Lower lobe of right lung (tissue), 2 donors: Measurements from ENCODE around the gene HIVEP2. TPM values are rescaled to one million over a fixed set of nuclear protein-coding genes. Genes with fewer than 3 reads are reported as not detected.

ENCODE experiments used
- ATAC-seq, 2 donors: fragments of 200-7000 bp; cut with Tn5 transposase; one replicate each; pipeline ENCODE4 v1.9.1; 2020 to 2022; ENCODE audit warnings: mild to moderate bottlenecking in 2 of 2, moderate library complexity in 2 of 2
- DNase-seq: peaks from one replicate; pipeline ENCODE4 v3.0.0-alpha.2; 2020
- H3K27ac ChIP-seq: fragments of 200-600 bp; one replicate; pipeline ENCODE4 v1.8.0; 2022
- H3K27me3 ChIP-seq: fragments of 200-600 bp; one replicate; pipeline ENCODE4 v1.8.0; 2022; ENCODE audit warnings: low read depth
- H3K36me3 ChIP-seq: fragments of 200-600 bp; one replicate; pipeline ENCODE4 v1.8.0; 2022; ENCODE audit warnings: mild to moderate bottlenecking
- H3K4me1 ChIP-seq: fragments of 200-600 bp; one replicate; pipeline ENCODE4 v1.8.0; 2022
- H3K4me3 ChIP-seq: fragments of 200-600 bp; one replicate; pipeline ENCODE4 v1.8.0; 2022; ENCODE audit warnings: mild to moderate bottlenecking
- H3K9me3 ChIP-seq: fragments of 200-600 bp; one replicate; pipeline ENCODE4 v1.8.0; 2022
- intact Hi-C: fragments of 100-400 bp; cut with DNase I; formaldehyde crosslinking; loops from one replicate; pipeline ENCODE4 v1.11.0; 2022
- total RNA-seq: library from RNA; stranded (reverse); fragmentation: NEBNext Ultra II Directional; extraction: Animal tissue kit (Norgen Biotek cat#: 25700); gene quantifications from one replicate; pipeline ENCODE4 v1.2.1, GENCODE V29; 2021
- TF ChIP-seq, protein P1 (sequence below): fragments of 200-600 bp; IDR thresholded peaks from one replicate; pipeline ENCODE4 v1.8.0; 2022; ENCODE audit warnings: antibody characterized with exemption, mild to moderate bottlenecking
- donor health status: DM: no; HTN: yes; CAD: no; lungs with severe emphysema.

The HIVEP2 gene
- total RNA-seq, 1 donor from 2014 or later: 13.1 TPM

- H3K4me3 ChIP-seq: no peak overlapping the region
- TF ChIP-seq, protein P1, sequence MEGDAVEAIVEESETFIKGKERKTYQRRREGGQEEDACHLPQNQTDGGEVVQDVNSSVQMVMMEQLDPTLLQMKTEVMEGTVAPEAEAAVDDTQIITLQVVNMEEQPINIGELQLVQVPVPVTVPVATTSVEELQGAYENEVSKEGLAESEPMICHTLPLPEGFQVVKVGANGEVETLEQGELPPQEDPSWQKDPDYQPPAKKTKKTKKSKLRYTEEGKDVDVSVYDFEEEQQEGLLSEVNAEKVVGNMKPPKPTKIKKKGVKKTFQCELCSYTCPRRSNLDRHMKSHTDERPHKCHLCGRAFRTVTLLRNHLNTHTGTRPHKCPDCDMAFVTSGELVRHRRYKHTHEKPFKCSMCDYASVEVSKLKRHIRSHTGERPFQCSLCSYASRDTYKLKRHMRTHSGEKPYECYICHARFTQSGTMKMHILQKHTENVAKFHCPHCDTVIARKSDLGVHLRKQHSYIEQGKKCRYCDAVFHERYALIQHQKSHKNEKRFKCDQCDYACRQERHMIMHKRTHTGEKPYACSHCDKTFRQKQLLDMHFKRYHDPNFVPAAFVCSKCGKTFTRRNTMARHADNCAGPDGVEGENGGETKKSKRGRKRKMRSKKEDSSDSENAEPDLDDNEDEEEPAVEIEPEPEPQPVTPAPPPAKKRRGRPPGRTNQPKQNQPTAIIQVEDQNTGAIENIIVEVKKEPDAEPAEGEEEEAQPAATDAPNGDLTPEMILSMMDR: no peak
- no peak for ATAC-seq
- no peaks in the 10 kb centered on the region for H3K9me3 ChIP-seq
- intact Hi-C loops: no loop called here
- H3K27me3 ChIP-seq: no peaks in the 10 kb centered on the region
- no peak for DNase-seq
- H3K27ac ChIP-seq: no peak overlapping the region
- peaks cover 22% of the 10 kb centered on the region for H3K36me3 ChIP-seq
- H3K4me1 ChIP-seq: no peaks in the 10 kb centered on the region
These were observed 179.7 kb downstream of the HIVEP2 start for GRCh38 chr6:142765306-142765705.

- ATAC-seq (no peak), DNase-seq (no peak)
- H3K4me3 ChIP-seq: no peak overlapping the region
- H3K4me1 ChIP-seq: no peaks in the 10 kb centered on the region
- intact Hi-C loops: no loop called here
- H3K27me3 ChIP-seq: no peaks in the 10 kb centered on the region
- no peak overlapping the region for H3K27ac ChIP-seq
- no peaks in the 10 kb centered on the region for H3K9me3 ChIP-seq
- H3K36me3 ChIP-seq: peaks cover 27% of the 10 kb centered on the region
- TF ChIP-seq, protein P1: no peak
These were observed 180.7 kb downstream of the HIVEP2 start for GRCh38 chr6:142764311-142764710.

DNA sequence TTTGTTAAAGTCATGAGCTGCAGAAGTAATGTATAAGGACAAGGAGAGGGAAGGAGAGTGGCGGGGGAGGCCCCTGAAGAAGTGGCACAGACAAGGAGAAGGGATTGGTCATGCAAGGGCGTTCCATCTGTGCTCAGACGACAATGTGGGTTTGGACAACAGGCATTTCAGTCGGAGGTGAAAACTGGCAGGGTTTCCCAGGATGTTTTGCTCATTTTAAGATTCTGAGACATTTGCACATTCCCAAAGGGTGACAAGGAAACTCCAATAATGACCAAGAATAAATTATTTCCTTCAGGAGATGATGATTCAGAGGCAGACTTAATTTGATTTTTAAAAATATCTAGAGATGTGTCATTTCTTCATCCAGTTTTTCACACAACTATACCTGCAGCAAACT is 181.8 kb downstream of the HIVEP2 start:
- Histone ChIP-seq H3K27me3 (no peaks in the 10 kb centered on the region), H3K4me1 (no peaks in the 10 kb centered on the region), H3K27ac (no peak overlapping the region), H3K36me3 (peaks cover 37% of the 10 kb centered on the region), H3K9me3 (no peaks in the 10 kb centered on the region), H3K4me3 (no peak overlapping the region)
- ATAC-seq (no peak), DNase-seq (no peak)
- intact Hi-C loops: no loop called here
- TF ChIP-seq, protein P1: no peak

DNA sequence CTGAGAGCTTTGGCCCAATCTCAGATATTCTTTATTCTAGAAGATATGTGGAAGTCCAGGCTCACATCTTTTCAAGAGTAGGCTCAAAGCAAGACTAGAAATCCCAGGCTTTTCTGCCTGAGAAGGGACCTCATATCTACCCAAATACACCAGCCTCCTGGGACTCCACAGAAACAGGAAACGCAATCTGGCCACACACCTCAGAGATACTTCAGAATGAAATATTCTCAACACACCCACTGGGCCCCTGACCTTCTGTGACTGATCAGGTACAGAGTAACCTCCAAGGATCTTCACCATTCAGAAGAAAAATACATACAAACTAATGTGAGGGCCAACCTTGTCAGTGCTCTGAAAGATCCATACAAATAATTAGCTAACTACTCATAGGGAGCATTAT is 183.2 kb downstream of the HIVEP2 start:
- no peak for ATAC-seq
- peaks cover 38% of the 10 kb centered on the region for H3K36me3 ChIP-seq

DNA sequence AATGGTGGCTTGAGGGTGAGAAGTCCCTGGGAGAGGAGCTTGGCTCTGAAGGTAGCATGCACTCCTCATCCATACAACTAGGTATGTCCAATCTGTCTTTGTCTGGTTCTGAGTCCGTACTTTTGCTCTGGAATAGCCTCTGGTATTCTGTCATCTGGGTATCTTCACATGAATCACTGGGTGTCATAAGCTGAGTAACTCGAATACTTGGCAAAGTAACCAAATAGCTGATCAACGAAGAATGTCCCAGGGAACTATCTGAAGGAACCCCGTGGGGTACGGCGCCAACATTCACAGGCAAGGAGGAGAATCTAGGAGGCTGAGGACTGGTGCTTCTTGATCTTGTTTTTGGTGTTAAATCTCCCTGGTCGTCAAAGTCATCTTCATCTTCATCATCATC is 184.8 kb downstream of the HIVEP2 start:
- DNase-seq: no peak
- no peak overlapping the region for H3K4me3 ChIP-seq
- H3K27ac ChIP-seq: no peak overlapping the region
- H3K36me3 ChIP-seq: peaks cover 38% of the 10 kb centered on the region
- intact Hi-C loops: no loop called here
- no peaks in the 10 kb centered on the region for H3K9me3 ChIP-seq
- no peak for ATAC-seq
- TF ChIP-seq, protein P1: no peak
- no peaks in the 10 kb centered on the region for H3K27me3 ChIP-seq
- no peaks in the 10 kb centered on the region for H3K4me1 ChIP-seq

More for the DNA sequence above, 183.2 kb downstream of the HIVEP2 start:
- intact Hi-C loops: no loop called here
- H3K27me3 ChIP-seq: no peaks in the 10 kb centered on the region
- TF ChIP-seq, protein P1: no peak
- H3K4me3 ChIP-seq: no peak overlapping the region
- H3K27ac ChIP-seq: no peak overlapping the region
- H3K9me3 ChIP-seq: no peaks in the 10 kb centered on the region
- no peak for DNase-seq
- no peaks in the 10 kb centered on the region for H3K4me1 ChIP-seq

GRCh38 chr6:142758629-142759025 is 186.3 kb downstream of the HIVEP2 start:
- intact Hi-C loops: no loop called here
- peaks cover 41% of the 10 kb centered on the region for H3K36me3 ChIP-seq
- DNase-seq (no peak), ATAC-seq (no peak)
- no peak overlapping the region for H3K27ac ChIP-seq
- H3K27me3 ChIP-seq: no peaks in the 10 kb centered on the region
- no peaks in the 10 kb centered on the region for H3K9me3 ChIP-seq
- TF ChIP-seq, protein P1: no peak
- no peaks in the 10 kb centered on the region for H3K4me1 ChIP-seq
- H3K4me3 ChIP-seq: no peak overlapping the region
